Peyer's patch (tissue), 4 donors: ENCODE measurements around the gene ADRM1.

ENCODE experiments used
- POLR2A ChIP-seq, 2 donors: fragments of 450-650 bp; IDR thresholded peaks; one replicate each; pipeline ENCODE4 v1.5.1; 2017; ENCODE audit warnings: antibody characterized with exemption in 2 of 2, mild to moderate bottlenecking in 2 of 2, moderate library complexity in 2 of 2
- TF ChIP-seq, protein P1 (sequence below), 6 experiments: fragments of 450-650 bp in 4 of 6; fragments of 200-600 bp in 2 of 6; sonication (generic) in 1 of 6; IDR thresholded peaks; one replicate each; pipeline ENCODE4 v1.5.1; 2017 to 2019; ENCODE audit warnings: antibody characterized with exemption in 6 of 6, mild to moderate bottlenecking in 3 of 6, moderate library complexity in 1 of 6

DNA sequence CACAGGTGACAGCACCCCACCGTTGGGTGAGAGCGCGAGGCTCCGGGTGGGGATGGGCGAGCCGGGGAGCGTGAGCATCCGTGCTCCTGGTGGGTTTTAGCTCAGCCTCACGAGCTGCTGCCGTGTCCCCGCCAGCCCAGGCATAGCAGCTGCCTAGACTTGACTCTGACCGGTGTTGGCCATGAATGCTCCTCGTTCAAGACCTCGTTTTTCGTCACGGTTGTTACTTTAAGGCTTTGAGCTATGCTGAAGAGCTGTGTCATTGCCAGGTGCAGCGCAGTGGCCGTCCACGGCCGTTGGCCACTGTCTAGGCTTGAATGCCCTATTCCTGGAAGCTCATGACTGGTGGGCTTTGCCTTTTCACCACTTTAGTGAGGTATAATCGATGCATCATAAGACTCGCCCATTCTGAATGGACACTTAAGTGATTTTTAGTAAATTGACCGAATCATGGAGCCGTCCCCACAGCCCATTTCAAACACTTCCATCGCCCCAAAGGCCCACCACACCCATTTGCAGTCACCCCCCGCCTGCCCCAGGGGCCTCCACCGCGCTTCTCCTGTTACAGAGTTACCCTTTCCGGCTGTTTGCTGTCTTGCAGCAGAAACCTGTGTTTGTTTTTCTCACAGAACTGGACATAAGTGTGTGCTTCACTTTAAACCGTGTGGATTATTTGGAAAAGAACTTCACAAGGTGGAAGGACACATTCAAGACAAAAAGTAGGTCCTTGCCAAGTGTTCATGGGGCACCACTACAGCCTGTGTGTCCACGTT is 21.4 kb upstream of the ADRM1 start:
- TF ChIP-seq, protein P1, sequence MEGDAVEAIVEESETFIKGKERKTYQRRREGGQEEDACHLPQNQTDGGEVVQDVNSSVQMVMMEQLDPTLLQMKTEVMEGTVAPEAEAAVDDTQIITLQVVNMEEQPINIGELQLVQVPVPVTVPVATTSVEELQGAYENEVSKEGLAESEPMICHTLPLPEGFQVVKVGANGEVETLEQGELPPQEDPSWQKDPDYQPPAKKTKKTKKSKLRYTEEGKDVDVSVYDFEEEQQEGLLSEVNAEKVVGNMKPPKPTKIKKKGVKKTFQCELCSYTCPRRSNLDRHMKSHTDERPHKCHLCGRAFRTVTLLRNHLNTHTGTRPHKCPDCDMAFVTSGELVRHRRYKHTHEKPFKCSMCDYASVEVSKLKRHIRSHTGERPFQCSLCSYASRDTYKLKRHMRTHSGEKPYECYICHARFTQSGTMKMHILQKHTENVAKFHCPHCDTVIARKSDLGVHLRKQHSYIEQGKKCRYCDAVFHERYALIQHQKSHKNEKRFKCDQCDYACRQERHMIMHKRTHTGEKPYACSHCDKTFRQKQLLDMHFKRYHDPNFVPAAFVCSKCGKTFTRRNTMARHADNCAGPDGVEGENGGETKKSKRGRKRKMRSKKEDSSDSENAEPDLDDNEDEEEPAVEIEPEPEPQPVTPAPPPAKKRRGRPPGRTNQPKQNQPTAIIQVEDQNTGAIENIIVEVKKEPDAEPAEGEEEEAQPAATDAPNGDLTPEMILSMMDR (IDR thresholded peaks at IDR 0.05), result no peak
- no peak for TF ChIP-seq POLR2A (IDR thresholded peaks at IDR 0.05)
